NCI-H1092 treated with DMSO at 0.1 percent for 48 hours (cell line): ENCODE data around the gene PRDM16.

Experiments
- DNase-seq: peaks from one replicate; lab custom pipeline; 2025; lab: John Stamatoyannopoulos, UW

Gene PRDM16

GRCh38 chr1:3339856-3340255 lies 270.9 kb downstream of the PRDM16 start:
- DNase-seq: no peak

GRCh38 chr1:3340548-3341235 lies 271.7 kb downstream of the PRDM16 start:
- DNase-seq: no peak

- DNase-seq: no peak
These were observed 272.4 kb downstream of the PRDM16 start for GRCh38 chr1:3341236-3341994.

GRCh38 chr1:3342960-3343359 lies 274.0 kb downstream of the PRDM16 start:
- no peak for DNase-seq

GRCh38 chr1:3344395-3344794 lies 275.4 kb downstream of the PRDM16 start:
- no peak for DNase-seq

- no peak for DNase-seq
These were observed 276.8 kb downstream of the PRDM16 start for GRCh38 chr1:3345792-3346191.

- no peak for DNase-seq
These were observed 277.5 kb downstream of the PRDM16 start for GRCh38 chr1:3346478-3346877.

GRCh38 chr1:3347257-3348020 lies 278.4 kb downstream of the PRDM16 start:
- no peak for DNase-seq

- DNase-seq: no peak
These were observed 279.3 kb downstream of the PRDM16 start for GRCh38 chr1:3348196-3348865.

- no peak for DNase-seq
These were observed 280.4 kb downstream of the PRDM16 start for GRCh38 chr1:3349161-3349967.

GRCh38 chr1:3349968-3350299 lies 280.9 kb downstream of the PRDM16 start:
- no peak for DNase-seq

- no peak for DNase-seq
These were observed 281.7 kb downstream of the PRDM16 start for GRCh38 chr1:3350506-3351261.

GRCh38 chr1:3351449-3352298 lies 282.7 kb downstream of the PRDM16 start:
- DNase-seq: no peak

GRCh38 chr1:3352299-3352951 lies 283.4 kb downstream of the PRDM16 start:
- DNase-seq: no peak

- no peak for DNase-seq
These were observed 283.9 kb downstream of the PRDM16 start for GRCh38 chr1:3352952-3353331.

GRCh38 chr1:3353876-3354275 lies 284.9 kb downstream of the PRDM16 start:
- DNase-seq: no peak

- no peak for DNase-seq
These were observed 286.1 kb downstream of the PRDM16 start for GRCh38 chr1:3355089-3355488.

GRCh38 chr1:3355894-3356826 lies 287.2 kb downstream of the PRDM16 start:
- no peak for DNase-seq
